Endothelial cell of umbilical vein (primary cell): Measurements from ENCODE around the gene HRH2. TPM values are rescaled to one million over a fixed set of nuclear protein-coding genes. Genes with fewer than 3 reads are reported as not detected.

Experiments
- BruUV-seq: library from RNA; stranded (reverse); fragments of 400-500 nt; replicated peaks from 2 replicates; lab custom pipeline; 2021; lab: Mats Ljungman, UMichigan
- CTCF ChIA-PET: fragments of 300-600, 350-600 bp; sonication (Branson Sonifier 250); formaldehyde crosslinking; loops from one replicate; lab custom pipeline; 2021; ENCODE audit warnings: antibody characterized with exemption, inconsistent platforms; lab: Charles Lee
- POLR2A ChIA-PET: fragments of 300-600, 350-600 bp; sonication (Branson Sonifier 250); formaldehyde crosslinking; loops from one replicate; lab custom pipeline; 2021; ENCODE audit warnings: antibody characterized with exemption, inconsistent platforms; lab: Charles Lee
- DNase-seq: peaks from one replicate; pipeline ENCODE4 v3.0.0-alpha.2; 2011; ENCODE audit warnings: low read depth, low spot score
- FAIRE-seq: peaks from 2 replicates; lab custom pipeline; 2011; peaks lifted over from hg19 to GRCh38; lab: Jason Lieb, UNC
- H2AFZ ChIP-seq: 2 replicates; pipeline ENCODE4 v1.6.0; 2012; ENCODE audit warnings: low read depth, low read length, control low read depth, inconsistent platforms
- H3K27ac ChIP-seq: 2 replicates; pipeline ENCODE4 v1.5.1; 2011; ENCODE audit warnings: low read depth, mild to moderate bottlenecking, control low read depth, low read length, moderate library complexity; ENCODE audit not compliant: insufficient read depth
- H3K27me3 ChIP-seq, 2 experiments: 2 replicates each; pipeline versions ENCODE4 v1.6.0 to v1.6.1; 2011; ENCODE audit warnings: low read length in 2 of 2, mixed read lengths in 1 of 2; ENCODE audit not compliant: control insufficient read depth in 2 of 2, insufficient read depth in 2 of 2
- H3K36me3 ChIP-seq, 2 experiments: 2 replicates in 1 of 2; 3 replicates in 1 of 2; pipeline ENCODE4 v1.5.1; 2011; ENCODE audit warnings: low read length in 2 of 2, mild to moderate bottlenecking in 1 of 2, moderate library complexity in 1 of 2; ENCODE audit not compliant: control insufficient read depth in 2 of 2, insufficient read depth in 2 of 2; ENCODE audit errors: extremely low read depth in 1 of 2
- H3K4me1 ChIP-seq: 3 replicates; pipeline ENCODE4 v1.5.1; 2011; ENCODE audit warnings: mild to moderate bottlenecking, low read length; ENCODE audit not compliant: control insufficient read depth, insufficient read depth; ENCODE audit errors: extremely low read depth
- H3K4me2 ChIP-seq: 2 replicates; pipeline ENCODE4 v1.6.1; 2011; ENCODE audit warnings: low read length, control low read depth, mixed read lengths; ENCODE audit not compliant: insufficient read depth
- H3K4me3 ChIP-seq, 3 experiments: fragments of 200-600 bp in 1 of 3; sonication (generic), shearing (Covaris generic) in 1 of 3; replicated peaks in 1 of 3; 2 replicates each; pipeline ENCODE4 v1.5.1; 2011 to 2016; ENCODE audit warnings: control low read depth in 3 of 3, low read length in 3 of 3, mild to moderate bottlenecking in 2 of 3, inconsistent platforms in 1 of 3, low read depth in 1 of 3, moderate library complexity in 1 of 3; ENCODE audit not compliant: insufficient read depth in 1 of 3
- H3K79me2 ChIP-seq: 2 replicates; pipeline ENCODE4 v1.6.0; 2012; ENCODE audit warnings: low read length, inconsistent platforms; ENCODE audit not compliant: control insufficient read depth, insufficient read depth
- H3K9ac ChIP-seq: replicated peaks from 2 replicates; pipeline ENCODE3; 2011; ENCODE audit warnings: low read length, control low read depth; ENCODE audit not compliant: insufficient read depth; ENCODE audit errors: extremely low read depth
- H3K9me1 ChIP-seq: replicated peaks from 3 replicates; pipeline ENCODE4 v1.6.0; 2011; ENCODE audit warnings: mild to moderate bottlenecking, low read length; ENCODE audit not compliant: control insufficient read depth, insufficient read depth; ENCODE audit errors: extremely low read depth
- H3K9me3 ChIP-seq: replicated peaks from 2 replicates; pipeline ENCODE4 v1.5.1; 2012; ENCODE audit warnings: low read length, inconsistent platforms; ENCODE audit not compliant: control insufficient read depth, insufficient read depth
- H4K20me1 ChIP-seq: replicated peaks from 2 replicates; pipeline ENCODE3; 2011; ENCODE audit warnings: mild to moderate bottlenecking, low read length; ENCODE audit not compliant: control insufficient read depth, insufficient read depth; ENCODE audit errors: extremely low read depth
- EZH2 ChIP-seq: IDR thresholded peaks from 2 replicates; pipeline ENCODE4 v1.6.1; 2012; ENCODE audit warnings: borderline replicate concordance, low read depth, mild to moderate bottlenecking, moderate library complexity, low read length, inconsistent platforms; ENCODE audit not compliant: severe bottlenecking
- FOS ChIP-seq: IDR thresholded peaks from 2 replicates; pipeline ENCODE4 v1.6.1; 2011; ENCODE audit warnings: mild to moderate bottlenecking, low read length, moderate library complexity, borderline replicate concordance; ENCODE audit not compliant: insufficient read depth
- GATA2 ChIP-seq: IDR thresholded peaks from 2 replicates; pipeline ENCODE4 v1.7.0; 2011; ENCODE audit warnings: low read depth, mild to moderate bottlenecking, moderate library complexity, mixed read lengths, low read length; ENCODE audit not compliant: insufficient read length, insufficient read depth
- JUN ChIP-seq: IDR thresholded peaks from 2 replicates; pipeline ENCODE4 v1.6.1; 2011; ENCODE audit warnings: borderline replicate concordance, low read depth; ENCODE audit not compliant: insufficient read length, insufficient read depth
- MAX ChIP-seq: IDR thresholded peaks from 2 replicates; pipeline ENCODE4 v1.6.1; 2011; ENCODE audit not compliant: insufficient read depth, insufficient read length
- MYC ChIP-seq: IDR thresholded peaks from one replicate; pipeline ENCODE4 v1.6.1; 2011; ENCODE audit warnings: mild to moderate bottlenecking, low read depth, low read length
- POLR2A ChIP-seq: IDR thresholded peaks from 2 replicates; pipeline ENCODE4 v1.6.1; 2012; ENCODE audit warnings: low read depth, mild to moderate bottlenecking, control low read depth, low read length
- POLR2AphosphoS5 ChIP-seq: IDR thresholded peaks from 2 replicates; pipeline ENCODE4 v1.6.1; 2012; ENCODE audit warnings: low read depth, mild to moderate bottlenecking, control low read depth, low read length, moderate library complexity; ENCODE audit not compliant: insufficient read depth
- dilution Hi-C: fragments of 300-500 bp; cut with MboI; formaldehyde crosslinking; loops from one replicate; pipeline ENCODE4 v1.15.0; 2019; ENCODE audit warnings: low sequenced_read_pairs; ENCODE audit not compliant: extremely low pct_ligation_motif_present
- intact Hi-C: fragments of 100-400 bp; cut with micrococcal nuclease; formaldehyde crosslinking; loops from one replicate; pipeline ENCODE4 v1.10.0; 2022
- polyA plus RNA-seq, 4 experiments: library from polyadenylated mRNA; depleted of rRNA in 3 of 4; stranded (reverse) in 3 of 4; unstranded in 1 of 4; fragments of >200 nt; gene quantifications; 2 replicates each; pipeline versions ENCODE4 v1.2.1 to v1.2.3, GENCODE V29; 2011 to 2012; ENCODE audit warnings: missing spikeins in 1 of 4
- total RNA-seq: library from RNA; stranded (reverse); gene quantifications from 2 replicates; pipeline ENCODE4 v1.2.3, GENCODE V29; 2021
- TF ChIP-seq, protein P1 (sequence below), 2 donors: IDR thresholded peaks; 1 replicate in 1 of 2; 2 replicates in 1 of 2; pipeline ENCODE4 v1.5.1; 2011; ENCODE audit warnings: low read length in 2 of 2, mild to moderate bottlenecking in 2 of 2, moderate library complexity in 2 of 2, control low read depth in 1 of 2, inconsistent platforms in 1 of 2, low read depth in 1 of 2; ENCODE audit not compliant: insufficient read depth in 1 of 2; ENCODE audit errors: extremely low read depth in 1 of 2

Gene HRH2
- total and polyA plus RNA-seq, 2 donors (not counting 3 experiments of a cell fraction or from before 2014, with no cell fraction given), result not detected

- no TSS peak for BruUV-seq
- Histone ChIP-seq H3K4me2 (no peak overlapping the region), H3K9me1 (no peaks in the 10 kb centered on the region), H3K9ac (no peak overlapping the region), H2AFZ (no peak overlapping the region), H3K79me2 (no peaks in the 10 kb centered on the region), H3K27me3 (no peaks in the 10 kb centered on the region), H3K27ac (no peak overlapping the region), H3K36me3 (no peaks in the 10 kb centered on the region), H3K9me3 (no peaks in the 10 kb centered on the region), H4K20me1 (no peaks in the 10 kb centered on the region), H3K4me3 (no peak overlapping the region), H3K4me1 (no peaks in the 10 kb centered on the region)
- no peak for FAIRE-seq
- ChIA-PET CTCF (no interaction called here), POLR2A (no interaction called here)
- dilution Hi-C loops, result no loop called here
- intact Hi-C loops, result no loop called here
- DNase-seq, result no peak
- TF ChIP-seq GATA2 (no peak), POLR2AphosphoS5 (no peak), MAX (no peak), JUN (no peak), FOS (no peak), POLR2A (no peak), MYC (no peak), EZH2 (no peak)
- TF ChIP-seq, protein P1, sequence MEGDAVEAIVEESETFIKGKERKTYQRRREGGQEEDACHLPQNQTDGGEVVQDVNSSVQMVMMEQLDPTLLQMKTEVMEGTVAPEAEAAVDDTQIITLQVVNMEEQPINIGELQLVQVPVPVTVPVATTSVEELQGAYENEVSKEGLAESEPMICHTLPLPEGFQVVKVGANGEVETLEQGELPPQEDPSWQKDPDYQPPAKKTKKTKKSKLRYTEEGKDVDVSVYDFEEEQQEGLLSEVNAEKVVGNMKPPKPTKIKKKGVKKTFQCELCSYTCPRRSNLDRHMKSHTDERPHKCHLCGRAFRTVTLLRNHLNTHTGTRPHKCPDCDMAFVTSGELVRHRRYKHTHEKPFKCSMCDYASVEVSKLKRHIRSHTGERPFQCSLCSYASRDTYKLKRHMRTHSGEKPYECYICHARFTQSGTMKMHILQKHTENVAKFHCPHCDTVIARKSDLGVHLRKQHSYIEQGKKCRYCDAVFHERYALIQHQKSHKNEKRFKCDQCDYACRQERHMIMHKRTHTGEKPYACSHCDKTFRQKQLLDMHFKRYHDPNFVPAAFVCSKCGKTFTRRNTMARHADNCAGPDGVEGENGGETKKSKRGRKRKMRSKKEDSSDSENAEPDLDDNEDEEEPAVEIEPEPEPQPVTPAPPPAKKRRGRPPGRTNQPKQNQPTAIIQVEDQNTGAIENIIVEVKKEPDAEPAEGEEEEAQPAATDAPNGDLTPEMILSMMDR (IDR thresholded peaks at IDR 0.05; ENCODE audit: extremely low read depth in 1 of 2, insufficient read depth in 1 of 2, low read depth in 1 of 2, low read length in 2 of 2), result no peak
These were observed 13.1 kb downstream of the HRH2 start for GRCh38 chr5:175671013-175671412.
